ENCODE results near the gene FAM83D. TPM values are rescaled to one million over a fixed set of nuclear protein-coding genes. Genes with fewer than 3 reads are reported as not detected.

The FAM83D gene
- total RNA-seq, 1 donor from 2014 or later: 56.7 TPM

GRCh38 chr20:38915355-38915754, 10.9 kb upstream of the FAM83D start:
- TF ChIP-seq CTCF (conservative IDR thresholded peaks at IDR 0.05; ENCODE audit: low read depth, low read length): no peak
- H3K4me3 ChIP-seq (ENCODE audit: low read depth, low read length): no peak overlapping the region
- no peak for DNase-seq (ENCODE audit: low read depth)

- DNase-seq (ENCODE audit: low read depth): no peak
- no peak overlapping the region for H3K4me3 ChIP-seq (ENCODE audit: low read depth, low read length)
- TF ChIP-seq CTCF (conservative IDR thresholded peaks at IDR 0.05; ENCODE audit: low read depth, low read length): no peak
These were observed 8.6 kb upstream of the FAM83D start for GRCh38 chr20:38917657-38918056.

- no peak overlapping the region for H3K4me3 ChIP-seq (ENCODE audit: low read depth, low read length)
- TF ChIP-seq CTCF (conservative IDR thresholded peaks at IDR 0.05; ENCODE audit: low read depth, low read length): no peak
These were observed 8.0 kb upstream of the FAM83D start for GRCh38 chr20:38918172-38918571.

GRCh38 chr20:38919683-38920082, 6.5 kb upstream of the FAM83D start:
- TF ChIP-seq CTCF (conservative IDR thresholded peaks at IDR 0.05; ENCODE audit: low read depth, low read length): no peak
- no peak overlapping the region for H3K4me3 ChIP-seq (ENCODE audit: low read depth, low read length)
- DNase-seq (ENCODE audit: low read depth): no peak

More at GRCh38 chr20:38918172-38918571, 8.0 kb upstream of the FAM83D start:
- no peak for DNase-seq (ENCODE audit: low read depth)

GRCh38 chr20:38920411-38920810, 5.8 kb upstream of the FAM83D start:
- H3K4me3 ChIP-seq (ENCODE audit: low read depth, low read length): no peak overlapping the region
- TF ChIP-seq CTCF (conservative IDR thresholded peaks at IDR 0.05; ENCODE audit: low read depth, low read length): no peak

GRCh38 chr20:38920851-38921250, 5.4 kb upstream of the FAM83D start:
- H3K4me3 ChIP-seq (ENCODE audit: low read depth, low read length): no peak overlapping the region
- no peak for DNase-seq (ENCODE audit: low read depth)
- no peak for TF ChIP-seq CTCF (conservative IDR thresholded peaks at IDR 0.05; ENCODE audit: low read depth, low read length)

More at GRCh38 chr20:38920411-38920810, 5.8 kb upstream of the FAM83D start:
- DNase-seq (ENCODE audit: low read depth): no peak

GRCh38 chr20:38924718-38925117, 1.5 kb upstream of the FAM83D start:
- DNase-seq (ENCODE audit: low read depth): no peak
- TF ChIP-seq CTCF (conservative IDR thresholded peaks at IDR 0.05; ENCODE audit: low read depth, low read length): no peak
- no peak overlapping the region for H3K4me3 ChIP-seq (ENCODE audit: low read depth, low read length)

All from epithelial cell of proximal tubule (primary cell).